GM23248 (cell line): ENCODE data around the gene KIF21A. TPM values are rescaled to one million over a fixed set of nuclear protein-coding genes. Genes with fewer than 3 reads are reported as not detected.

Experiments used
- DNase-seq: peaks from one replicate; pipeline ENCODE4 v3.0.0-alpha.2; 2015
- H2AFZ ChIP-seq: fragments of 200-600 bp; sonication (generic); 2 replicates; pipeline ENCODE4 v1.6.1; 2016; ENCODE audit warnings: antibody characterized with exemption
- H3F3A ChIP-seq: fragments of 200-600 bp; sonication (generic); 2 replicates; pipeline ENCODE4 v1.6.1; 2016; ENCODE audit warnings: mild to moderate bottlenecking, antibody characterized with exemption, mixed run types; ENCODE audit not compliant: insufficient read depth
- H3K27ac ChIP-seq: fragments of 200-600 bp; sonication (generic); 2 replicates; pipeline ENCODE4 v1.5.1; 2016; ENCODE audit warnings: mild to moderate bottlenecking
- H3K27me3 ChIP-seq: fragments of 200-600 bp; sonication (generic); replicated peaks from 2 replicates; pipeline ENCODE4 v1.6.1; 2016; ENCODE audit warnings: mild to moderate bottlenecking; ENCODE audit not compliant: insufficient read depth
- H3K36me3 ChIP-seq: fragments of 200-600 bp; sonication (generic); 2 replicates; pipeline ENCODE4 v1.6.1; 2016; ENCODE audit warnings: low read depth, mild to moderate bottlenecking
- H3K4me1 ChIP-seq: fragments of 200-600 bp; sonication (generic); 2 replicates; pipeline ENCODE4 v1.6.1; 2016; ENCODE audit warnings: mild to moderate bottlenecking; ENCODE audit not compliant: insufficient read depth
- H3K4me2 ChIP-seq: fragments of 200-600 bp; sonication (generic); one replicate; pipeline ENCODE4 v1.6.1; 2016; ENCODE audit warnings: mild to moderate bottlenecking; ENCODE audit not compliant: unreplicated experiment
- H3K4me3 ChIP-seq: fragments of 200-600 bp; sonication (generic); 2 replicates; pipeline ENCODE4 v1.5.1; 2016; ENCODE audit warnings: mild to moderate bottlenecking
- H3K79me2 ChIP-seq: fragments of 200-600 bp; sonication (generic); 2 replicates; pipeline ENCODE4 v1.6.1; 2016; ENCODE audit warnings: mild to moderate bottlenecking; ENCODE audit not compliant: insufficient read depth
- H3K9ac ChIP-seq: fragments of 200-600 bp; sonication (generic); 2 replicates; pipeline ENCODE4 v1.6.1; 2016; ENCODE audit warnings: mild to moderate bottlenecking
- H3K9me2 ChIP-seq: fragments of 200-600 bp; sonication (generic); 2 replicates; pipeline ENCODE4 v1.6.1; 2016; ENCODE audit warnings: mixed run types, mild to moderate bottlenecking, moderate library complexity; ENCODE audit not compliant: insufficient read depth
- H3K9me3 ChIP-seq: fragments of 200-600 bp; sonication (generic); one replicate; pipeline ENCODE4 v1.6.1; 2017; ENCODE audit warnings: low read depth
- H4K20me1 ChIP-seq: fragments of 200-600 bp; sonication (generic); 2 replicates; pipeline ENCODE4 v1.6.0; 2016; ENCODE audit not compliant: insufficient read depth
- EZH2 ChIP-seq: fragments of 200-600 bp; sonication (generic); IDR thresholded peaks from 2 replicates; pipeline ENCODE4 v1.6.1; 2018; ENCODE audit warnings: antibody characterized with exemption, mild to moderate bottlenecking; ENCODE audit not compliant: insufficient read depth, poor library complexity, severe bottlenecking
- EZH2phosphoT487 ChIP-seq: fragments of 200-600 bp; sonication (generic); IDR thresholded peaks from 2 replicates; pipeline ENCODE4 v1.6.1; 2018; ENCODE audit warnings: antibody characterized with exemption, moderate library complexity, mild to moderate bottlenecking, low read depth; ENCODE audit not compliant: insufficient read depth
- WGBS, 2 experiments: methylation state at CpG; one replicate each; pipeline ENCODE4 v1.1.6; 2015 to 2017; ENCODE audit warnings: low lambda C conversion rate in 2 of 2, low coverage in 1 of 2; ENCODE audit errors: missing lambda C conversion rate in 2 of 2; 5-methylcytosine and 5-hydroxymethylcytosine counted together
- in situ Hi-C: fragments of 300-500 bp; cut with MboI; formaldehyde crosslinking; loops from 2 replicates; pipeline ENCODE4 v1.15.0; 2020
- polyA plus RNA-seq: library from polyadenylated mRNA; unstranded; fragments of >200 nt; fragmentation: Nextera tagmentation; extraction: Ambion mirVana; gene quantifications from 2 replicates; pipeline ENCODE4 v1.2.1, GENCODE V29; 2016
- total RNA-seq: library from RNA; depleted of rRNA; stranded (reverse); fragments of >200 nt; shearing (Covaris generic); gene quantifications from 2 replicates; pipeline ENCODE4 v1.2.3, GENCODE V29; 2014

The KIF21A gene
- total and polyA plus RNA-seq, 2 experiments from 2014 or later: 1.1 to 2.4 TPM

DNA sequence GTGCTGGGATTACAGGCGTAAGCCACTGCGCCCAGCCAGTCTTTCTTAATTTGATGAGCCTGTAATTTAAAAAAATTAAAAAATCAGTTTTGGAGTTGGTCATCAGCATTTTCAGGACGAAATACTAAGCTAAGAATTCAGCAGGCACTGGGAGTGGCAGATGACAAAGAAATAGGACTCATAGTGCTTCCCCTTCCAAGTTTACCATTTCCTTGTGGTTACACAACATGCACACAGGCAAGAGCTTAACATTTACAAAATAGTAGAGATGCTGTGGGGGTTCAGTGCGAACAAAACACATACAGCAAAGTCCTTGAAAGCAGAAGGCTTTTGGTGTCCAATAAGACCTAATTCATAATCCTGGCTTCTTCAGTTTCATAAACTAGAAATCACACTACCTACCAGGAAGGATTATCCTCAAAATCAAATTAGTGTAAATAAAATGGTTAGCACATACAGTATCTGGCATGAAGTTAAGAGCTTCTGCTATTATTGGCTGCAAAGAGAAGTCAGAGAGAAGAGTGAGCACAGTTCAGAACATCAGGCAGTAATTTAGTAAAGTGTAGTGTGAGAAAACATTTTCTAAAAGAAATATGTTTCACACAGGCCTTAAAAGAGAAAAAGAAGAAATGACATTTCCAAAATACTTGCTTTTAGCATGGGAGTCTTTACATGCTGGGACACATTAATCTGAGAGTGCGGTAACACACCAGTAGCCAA is 22.2 kb upstream of the KIF21A start:
- H3K79me2 ChIP-seq: no peaks in the 10 kb centered on the region
- DNase-seq: no peak
- H3K4me1 ChIP-seq: no peaks in the 10 kb centered on the region
- H3K9me2 ChIP-seq: no peaks in the 10 kb centered on the region
- 58 to 64% methylated on average over 5 of the region's 5 CpGs for WGBS, 2 experiments
- H4K20me1 ChIP-seq: no peaks in the 10 kb centered on the region
- H3K36me3 ChIP-seq: no peaks in the 10 kb centered on the region
- H3F3A ChIP-seq: no peaks in the 10 kb centered on the region
- in situ Hi-C loops: no loop called here
- H3K4me3 ChIP-seq: no peak overlapping the region
- no peak overlapping the region for H3K9ac ChIP-seq
- H3K4me2 ChIP-seq: no peak overlapping the region
- TF ChIP-seq EZH2phosphoT487: no peak
- TF ChIP-seq EZH2: no peak
- H3K9me3 ChIP-seq: no peaks in the 10 kb centered on the region
- H3K27me3 ChIP-seq: no peaks in the 10 kb centered on the region
- no peak overlapping the region for H3K27ac ChIP-seq
- H2AFZ ChIP-seq: no peak overlapping the region

DNA sequence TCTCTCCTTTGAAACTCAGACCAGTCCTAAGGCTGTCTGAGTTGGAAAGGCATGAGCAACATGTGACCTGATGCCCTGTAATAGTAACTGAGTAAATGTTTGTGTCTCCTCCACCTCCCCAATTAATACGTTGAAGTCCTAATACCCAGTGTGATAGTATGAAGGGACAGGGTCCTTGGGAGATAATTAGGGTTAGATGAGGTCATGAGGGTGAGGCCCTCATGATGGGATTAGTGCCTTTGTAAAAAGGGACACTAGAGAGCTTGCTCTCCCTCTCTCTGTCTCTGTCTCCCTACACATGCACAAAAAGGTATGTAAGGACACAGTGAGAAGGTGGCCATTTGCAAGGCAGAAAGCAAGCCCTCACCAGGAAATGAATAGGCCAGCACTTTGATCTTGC is 18.1 kb upstream of the KIF21A start:
- H3K27me3 ChIP-seq: no peaks in the 10 kb centered on the region
- H3K9me2 ChIP-seq: no peaks in the 10 kb centered on the region
- no peak overlapping the region for H3K27ac ChIP-seq
- no peaks in the 10 kb centered on the region for H3K4me1 ChIP-seq
- H3K79me2 ChIP-seq: no peaks in the 10 kb centered on the region
- H3K4me2 ChIP-seq: no peak overlapping the region
- no peak overlapping the region for H2AFZ ChIP-seq
- no peaks in the 10 kb centered on the region for H4K20me1 ChIP-seq
- WGBS, 2 experiments: 61 to 68% methylated on average over 1 of the region's 1 CpG
- in situ Hi-C loops: no loop called here
- H3F3A ChIP-seq: no peaks in the 10 kb centered on the region
- H3K4me3 ChIP-seq: no peak overlapping the region
- no peaks in the 10 kb centered on the region for H3K36me3 ChIP-seq
- no peak overlapping the region for H3K9ac ChIP-seq
- TF ChIP-seq EZH2 (no peak), EZH2phosphoT487 (no peak)
- H3K9me3 ChIP-seq: no peaks in the 10 kb centered on the region
- no peak for DNase-seq

DNA sequence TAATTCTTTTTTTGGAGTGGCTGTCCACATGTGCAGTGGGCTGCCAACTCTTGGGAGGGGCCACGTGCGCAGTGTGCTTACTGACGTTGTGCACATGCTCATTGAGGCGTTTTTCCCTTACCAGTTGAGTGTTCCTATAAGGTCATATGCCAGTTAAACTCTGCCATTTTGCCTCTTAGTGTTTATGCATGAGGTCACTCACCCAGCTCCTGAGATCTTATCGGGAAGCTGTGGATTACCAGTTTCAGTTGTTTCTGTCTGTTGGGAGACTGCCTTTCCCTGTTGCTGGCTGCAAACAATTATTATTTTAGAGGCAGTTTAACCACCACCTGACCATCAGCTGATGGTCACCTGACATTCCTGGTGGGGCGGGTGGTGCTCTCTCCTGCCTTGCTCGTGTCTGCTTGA is 16.1 kb upstream of the KIF21A start:
- Histone ChIP-seq H3K4me2 (no peak overlapping the region), H3K27me3 (no peaks in the 10 kb centered on the region), H3K4me3 (no peak overlapping the region), H3K9ac (no peak overlapping the region), H3K9me3 (no peaks in the 10 kb centered on the region), H3K9me2 (no peaks in the 10 kb centered on the region), H3F3A (no peaks in the 10 kb centered on the region), H4K20me1 (no peaks in the 10 kb centered on the region), H3K27ac (no peak overlapping the region), H2AFZ (no peak overlapping the region), H3K36me3 (no peaks in the 10 kb centered on the region), H3K79me2 (no peaks in the 10 kb centered on the region), H3K4me1 (no peaks in the 10 kb centered on the region)
- in situ Hi-C loops: no loop called here
- TF ChIP-seq EZH2: no peak
- TF ChIP-seq EZH2phosphoT487: no peak
- no peak for DNase-seq
- WGBS, 2 experiments: 50 to 57% methylated on average over 7 of the region's 7 CpGs

DNA sequence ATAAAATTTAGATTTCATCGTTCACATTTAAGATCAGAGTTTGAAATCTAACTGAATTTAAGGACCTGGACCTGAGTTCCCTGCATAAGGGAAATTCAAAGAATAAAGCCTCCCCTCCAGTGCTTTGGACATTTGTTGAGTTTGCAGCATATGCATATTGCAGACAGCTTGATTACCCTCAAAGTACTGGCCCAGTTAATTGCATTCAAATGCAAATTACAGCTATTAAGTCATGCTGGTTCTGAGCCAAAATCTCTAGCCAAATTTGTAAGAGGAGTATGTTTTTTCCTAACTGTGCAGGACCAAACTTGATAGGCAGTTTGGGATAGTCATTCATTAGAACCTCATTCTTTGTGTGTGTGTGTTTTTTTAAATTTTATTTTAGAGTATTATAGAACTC is 9.1 kb upstream of the KIF21A start:
- WGBS, 2 experiments: 39 to 47% methylated on average over 1 of the region's 1 CpG
- no peaks in the 10 kb centered on the region for H3K4me1 ChIP-seq
- H3K9me2 ChIP-seq: no peaks in the 10 kb centered on the region
- no peaks in the 10 kb centered on the region for H3K27me3 ChIP-seq
- in situ Hi-C loops: no loop called here
- H3K4me3 ChIP-seq: no peak overlapping the region
- H3K27ac ChIP-seq: no peak overlapping the region
- no peak for DNase-seq
- H3K9me3 ChIP-seq: no peaks in the 10 kb centered on the region
- H3F3A ChIP-seq: no peaks in the 10 kb centered on the region
- H3K36me3 ChIP-seq: no peaks in the 10 kb centered on the region
- H4K20me1 ChIP-seq: no peaks in the 10 kb centered on the region
- TF ChIP-seq EZH2phosphoT487: no peak
- no peak for TF ChIP-seq EZH2
- no peak overlapping the region for H2AFZ ChIP-seq
- H3K4me2 ChIP-seq: no peak overlapping the region
- no peak overlapping the region for H3K9ac ChIP-seq
- H3K79me2 ChIP-seq: no peaks in the 10 kb centered on the region
